Vagina (tissue), 2 donors: ENCODE measurements around the gene PACSIN1.

Experiments used
- CTCF ChIP-seq, 3 experiments: fragments of 450-650 bp in 2 of 3; fragments of 200-600 bp in 1 of 3; sonication (generic) in 1 of 3; IDR thresholded peaks; one replicate each; pipeline ENCODE4 v1.5.1; 2017 to 2019; ENCODE audit warnings: antibody characterized with exemption in 3 of 3, mild to moderate bottlenecking in 2 of 3, moderate library complexity in 2 of 3
- POLR2A ChIP-seq, 2 donors: fragments of 450-650 bp; IDR thresholded peaks; one replicate each; pipeline ENCODE4 v1.6.1; 2017; ENCODE audit warnings: antibody characterized with exemption in 2 of 2, mild to moderate bottlenecking in 2 of 2, moderate library complexity in 2 of 2

- no peak for TF ChIP-seq CTCF (IDR thresholded peaks at IDR 0.05)
- TF ChIP-seq POLR2A (IDR thresholded peaks at IDR 0.05): no peak
Measured at GRCh38 chr6:34473967-34474366, 8.1 kb downstream of the PACSIN1 start.
